DMS 273 (cell line): Measurements from ENCODE around the gene ASB18.

ENCODE experiments used
- DNase-seq: peaks from one replicate; lab custom pipeline; 2025; ENCODE audit not compliant: unreplicated experiment; lab: John Stamatoyannopoulos, UW

The ASB18 gene

DNA sequence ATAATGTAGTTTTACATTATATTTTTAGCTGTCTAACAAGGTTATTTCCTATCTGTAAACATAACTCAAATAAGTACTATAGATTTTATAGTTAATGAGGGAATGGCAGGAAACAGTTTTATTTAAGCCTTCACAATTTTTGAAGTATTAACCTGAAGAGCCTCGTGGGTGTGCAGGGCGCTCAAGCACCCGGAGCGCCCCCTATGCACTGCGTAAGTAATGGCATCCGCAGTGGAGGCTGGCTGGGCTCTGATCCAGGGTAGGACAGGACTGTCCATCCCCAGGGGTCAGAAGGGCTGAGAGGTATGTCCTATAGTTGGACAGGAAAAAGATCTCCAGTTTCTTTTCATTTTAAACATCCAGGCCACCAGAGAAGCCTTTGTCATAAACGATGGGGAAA is 87.8 kb downstream of the ASB18 start:
- DNase-seq = peak; percentile 49

DNA sequence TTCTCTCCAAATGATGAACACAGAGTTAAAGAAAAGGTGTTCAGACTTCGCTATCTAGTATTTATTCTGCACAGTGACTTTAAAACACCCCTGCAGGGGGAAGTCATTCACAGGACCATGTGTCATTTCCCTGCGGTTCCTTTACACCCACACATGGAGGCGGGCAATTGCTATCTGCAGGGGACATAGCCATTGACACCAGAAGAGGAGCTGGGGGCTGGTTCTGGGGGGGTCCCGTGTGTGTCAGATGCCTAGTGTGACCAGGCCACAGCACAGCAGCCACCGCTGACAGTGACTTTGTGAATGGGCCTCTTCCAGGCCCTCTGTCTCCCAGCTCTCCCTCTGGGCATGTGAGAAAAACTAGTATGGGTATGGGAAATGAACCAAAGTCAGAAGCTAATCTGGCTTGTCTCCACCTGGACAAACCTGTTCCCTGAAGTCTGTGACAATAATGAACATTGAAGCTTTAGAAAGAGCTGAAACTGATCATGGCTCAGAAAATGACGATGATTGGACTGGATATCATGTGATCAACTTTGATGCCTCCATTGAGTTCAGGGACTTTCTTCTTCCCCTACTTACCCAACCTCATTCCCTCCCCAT is 88.6 kb downstream of the ASB18 start:
- DNase-seq = no peak

DNA sequence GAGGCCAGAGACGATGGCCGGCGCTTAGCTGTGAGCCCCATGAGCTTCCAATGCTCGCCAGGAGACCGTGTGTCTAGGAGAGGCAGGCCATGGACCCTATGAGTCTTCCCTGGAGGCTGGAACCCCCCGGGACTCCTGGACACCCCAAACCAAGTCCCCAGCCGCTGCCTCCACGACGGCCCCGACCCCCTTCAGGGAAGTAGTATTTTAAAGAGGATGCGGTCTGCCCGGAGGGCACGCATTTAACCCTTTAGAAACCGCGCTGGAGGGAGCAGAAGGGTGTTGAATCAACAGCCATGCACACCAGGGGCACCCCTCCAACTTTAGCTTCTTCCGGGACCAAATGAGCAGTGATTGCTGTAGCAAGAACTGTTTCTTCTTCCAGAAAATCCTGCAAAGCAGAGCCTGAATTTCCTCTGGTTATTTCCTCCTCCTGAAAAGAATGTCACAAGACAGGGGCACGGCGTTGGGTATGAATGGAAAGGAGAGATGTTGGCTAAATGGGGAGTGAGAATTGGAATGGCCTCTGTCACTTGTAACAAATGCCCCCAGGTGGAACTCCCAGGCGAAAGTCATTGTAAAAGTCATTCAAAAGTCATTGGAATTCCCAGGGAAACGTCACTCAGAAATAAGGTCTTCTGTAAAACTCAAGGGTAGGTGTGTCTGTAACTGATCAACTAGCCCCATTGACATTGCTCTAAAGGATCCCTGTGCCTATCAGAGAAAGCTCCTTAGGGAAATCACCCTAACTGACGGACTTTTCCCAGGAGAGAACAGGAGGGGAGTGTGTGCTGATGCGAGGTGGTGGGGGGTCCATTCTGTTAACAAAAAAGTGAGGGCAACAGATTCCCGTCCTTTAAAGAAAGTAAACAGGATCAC is 90.2 kb downstream of the ASB18 start:
- no peak for DNase-seq

DNA sequence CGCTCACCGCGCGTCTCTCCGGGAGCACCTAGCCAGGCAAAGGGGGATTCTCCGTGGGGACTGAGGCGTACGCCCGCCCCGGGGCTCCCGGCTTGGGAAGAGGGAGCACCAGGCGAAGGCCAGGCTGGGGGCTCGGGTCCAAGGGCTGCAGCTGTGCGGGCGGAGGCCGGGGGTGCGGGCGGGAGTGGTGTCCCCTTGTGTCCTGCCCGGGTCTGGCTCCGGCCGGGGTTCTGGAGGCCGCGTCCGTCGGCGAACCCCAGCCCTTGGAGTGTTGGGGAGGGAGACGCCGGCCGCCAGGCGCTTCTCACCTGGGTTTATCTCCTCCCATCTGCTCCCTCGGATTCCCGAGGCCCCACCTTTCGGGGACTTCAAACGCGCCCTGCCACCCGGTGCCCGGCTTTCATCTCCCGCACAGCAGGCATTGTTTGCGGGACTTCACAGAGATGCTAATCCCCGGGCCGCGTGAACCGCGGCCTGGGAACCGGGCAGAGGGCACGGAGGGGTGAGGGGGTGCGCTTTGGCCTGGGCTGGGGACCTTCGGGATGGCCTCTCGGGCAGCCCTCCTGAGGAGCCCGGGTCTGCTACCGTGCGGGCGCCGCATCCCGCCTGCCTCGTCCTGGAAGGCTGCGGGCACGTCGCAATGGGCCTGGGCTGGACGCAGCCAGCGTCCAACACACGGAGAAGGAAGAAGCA is 91.0 kb downstream of the ASB18 start:
- DNase-seq = no peak

DNA sequence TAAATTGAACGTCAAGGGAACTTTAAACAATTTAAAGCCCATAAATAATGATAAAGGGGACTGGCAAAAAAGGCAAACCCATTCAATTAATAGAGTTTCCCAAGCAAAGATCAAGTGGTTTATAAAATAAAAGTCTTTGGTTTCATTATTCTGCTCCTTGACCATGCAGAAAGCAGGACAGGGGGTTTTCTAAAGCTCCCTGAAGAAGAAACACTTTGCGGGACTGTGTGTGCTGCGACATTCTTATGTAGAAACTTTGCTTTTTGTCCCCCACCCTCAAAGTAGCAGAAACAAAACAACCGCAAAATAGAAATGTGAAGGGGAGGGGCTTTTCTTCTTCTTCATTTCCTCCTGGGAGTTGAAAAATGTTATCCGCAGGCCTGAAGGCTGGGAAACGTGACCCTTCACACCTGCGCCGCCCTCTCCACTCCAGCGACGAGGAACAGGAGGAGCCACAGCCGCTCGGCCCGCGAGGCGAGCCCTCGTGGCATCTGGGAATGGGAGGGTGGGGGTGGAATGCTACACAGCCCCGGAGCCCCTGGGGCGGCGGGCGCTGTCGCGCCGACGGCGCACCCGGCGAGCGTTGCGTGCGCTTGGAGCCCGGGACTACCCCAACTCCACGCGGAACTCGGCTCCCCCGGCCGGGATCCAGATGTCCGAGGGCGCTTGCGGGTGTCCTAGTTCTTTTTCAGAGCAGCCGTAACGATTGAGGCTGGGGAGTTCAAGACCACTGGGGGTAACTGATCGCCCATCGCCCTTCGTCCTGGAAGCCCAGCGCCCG is 91.8 kb downstream of the ASB18 start:
- DNase-seq = peak; percentile 32

DNA sequence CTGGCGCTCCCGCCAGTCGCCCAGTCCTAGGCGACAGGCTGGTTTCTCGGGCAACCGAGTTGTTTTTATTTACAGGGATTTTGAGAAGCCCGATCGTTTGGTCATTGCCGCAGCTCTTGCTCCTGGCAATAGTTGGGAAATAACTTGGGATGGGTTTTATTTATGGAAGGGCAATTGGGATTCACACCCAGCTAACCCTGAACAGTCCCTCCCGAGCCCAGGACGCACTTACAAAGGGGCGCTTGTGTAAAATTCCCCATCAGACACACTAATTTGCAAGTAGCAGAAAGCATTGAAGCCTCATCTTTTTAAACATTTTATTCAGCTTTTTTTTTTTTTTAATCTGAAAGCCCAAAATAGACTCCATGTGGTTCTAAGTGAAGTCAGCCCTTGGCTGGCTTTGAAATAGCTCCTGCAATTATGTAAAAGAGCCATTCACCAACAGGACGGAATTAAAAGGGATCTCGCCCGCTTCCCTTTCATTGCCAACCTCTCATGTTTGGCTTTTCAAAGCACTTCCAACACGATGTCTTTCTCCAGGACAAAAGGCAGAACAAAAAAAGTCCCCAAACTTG is 92.4 kb downstream of the ASB18 start:
- DNase-seq = peak; percentile 64

DNA sequence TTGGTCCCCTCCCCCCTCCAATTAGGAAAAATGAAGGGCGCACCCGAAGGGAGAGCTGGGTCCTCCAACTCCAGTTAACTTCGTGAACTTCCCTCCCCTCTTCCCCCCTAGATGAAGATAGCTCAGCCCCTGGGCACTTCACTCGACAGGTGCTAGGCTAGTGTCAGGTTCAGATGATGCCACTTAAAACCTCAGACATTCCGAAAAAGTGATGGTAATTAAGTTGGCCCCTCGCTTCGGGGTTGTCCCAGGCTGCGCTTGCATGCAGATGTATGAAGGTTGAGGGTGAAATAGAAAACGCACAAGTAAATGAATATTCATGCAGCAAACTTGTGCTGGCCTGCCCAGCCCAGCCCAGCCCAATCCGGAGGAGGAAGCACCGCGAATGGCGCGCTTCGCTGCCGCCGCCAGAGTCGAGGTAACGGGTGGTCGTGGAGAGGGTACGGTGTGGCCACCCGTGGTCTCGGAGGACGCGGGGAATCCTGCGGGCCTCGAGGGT is 93.0 kb downstream of the ASB18 start:
- peak; percentile 85 for DNase-seq

DNA sequence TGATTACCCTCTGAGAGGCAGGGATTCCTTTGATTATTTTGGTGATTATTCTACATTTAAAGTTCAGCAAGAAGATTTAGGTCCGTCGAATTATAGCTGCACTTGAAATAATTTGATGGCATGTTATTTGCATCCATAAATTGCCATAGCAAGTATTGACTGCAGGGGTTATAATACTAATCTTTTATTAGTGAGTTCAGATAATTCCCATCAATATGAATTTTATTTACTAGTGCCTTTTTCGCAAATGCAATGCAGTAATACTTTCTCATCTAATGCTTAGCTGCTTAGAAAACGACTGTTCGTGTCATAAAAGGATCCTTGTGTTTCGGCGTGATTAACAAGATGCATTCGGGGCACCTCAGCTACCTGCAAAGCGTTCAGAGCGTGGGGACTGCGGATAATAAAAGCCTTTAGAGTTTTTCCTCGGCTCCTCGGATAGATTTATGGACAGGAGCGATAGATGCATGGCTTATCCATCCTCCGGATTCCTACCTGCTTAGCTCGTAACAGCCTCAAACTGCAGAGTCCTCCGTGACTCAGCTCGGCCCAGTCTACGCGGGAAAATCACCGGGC is 93.5 kb downstream of the ASB18 start:
- no peak for DNase-seq

DNA sequence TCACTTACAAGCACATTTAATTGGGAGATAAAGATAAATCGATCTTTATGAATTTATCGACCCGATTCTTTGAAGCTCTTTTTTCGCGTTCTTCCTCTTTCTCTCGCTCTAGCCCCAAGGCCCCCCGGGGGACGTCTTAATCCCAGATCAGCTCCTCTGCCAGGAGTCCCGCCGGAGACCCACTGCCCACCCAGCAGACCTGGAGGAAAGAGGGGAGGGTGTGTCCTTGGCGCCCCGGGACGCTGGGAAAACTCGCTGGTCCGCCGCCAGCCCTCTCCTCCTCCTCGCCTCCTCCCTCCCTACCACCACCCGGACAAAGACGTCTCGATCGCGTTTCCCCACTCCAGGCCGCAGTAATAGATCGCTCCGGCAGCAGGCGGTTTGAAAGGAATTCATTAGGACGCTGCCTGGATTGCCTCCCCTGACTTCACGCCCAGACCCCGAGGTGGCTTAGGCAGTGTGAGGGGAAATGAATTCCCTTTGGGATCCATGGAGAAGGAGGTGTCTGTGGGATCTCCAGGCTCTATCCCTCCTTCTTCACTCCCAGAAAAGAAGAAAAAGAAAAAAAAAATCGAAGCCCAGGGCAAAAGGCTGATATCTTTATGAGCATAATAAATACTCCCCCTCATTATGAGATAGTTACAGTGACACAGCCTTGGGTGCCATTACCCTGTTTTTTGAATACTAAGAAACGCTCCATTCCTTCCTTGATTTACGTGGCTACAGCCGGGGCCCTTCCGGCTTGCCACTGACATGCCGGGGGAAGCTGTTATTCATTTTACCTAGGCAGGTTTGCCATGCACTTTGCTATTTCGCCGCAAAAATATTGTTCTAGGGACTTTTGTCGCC is 94.2 kb downstream of the ASB18 start:
- no peak for DNase-seq

DNA sequence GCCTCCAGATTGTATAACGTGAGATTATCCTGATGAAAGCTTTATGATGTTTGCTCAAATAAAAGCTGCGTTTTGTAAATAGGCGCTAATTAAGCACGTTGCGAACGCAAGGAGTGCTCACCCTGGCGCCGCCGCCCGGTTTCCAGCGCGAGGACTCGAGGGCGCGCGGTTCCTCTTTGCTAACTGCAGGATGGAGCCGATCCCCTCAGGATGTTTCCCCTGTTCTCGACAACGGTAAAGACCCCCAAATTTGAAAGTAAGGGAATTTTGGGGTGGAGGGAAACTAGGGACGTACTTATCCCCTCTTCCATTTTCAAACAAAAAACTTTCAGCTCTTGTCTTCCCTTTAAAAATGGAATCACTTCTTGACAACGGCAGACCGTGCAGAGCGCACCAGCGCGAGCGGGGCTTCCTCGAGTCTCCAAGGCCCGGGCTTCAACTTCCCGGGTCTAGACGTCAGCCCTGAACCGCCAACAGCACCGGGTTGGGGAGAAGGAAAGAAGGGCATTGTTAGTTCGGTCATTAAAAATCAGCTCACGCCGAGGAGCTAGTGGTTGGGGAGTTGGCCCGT is 95.0 kb downstream of the ASB18 start:
- DNase-seq = no peak

DNA sequence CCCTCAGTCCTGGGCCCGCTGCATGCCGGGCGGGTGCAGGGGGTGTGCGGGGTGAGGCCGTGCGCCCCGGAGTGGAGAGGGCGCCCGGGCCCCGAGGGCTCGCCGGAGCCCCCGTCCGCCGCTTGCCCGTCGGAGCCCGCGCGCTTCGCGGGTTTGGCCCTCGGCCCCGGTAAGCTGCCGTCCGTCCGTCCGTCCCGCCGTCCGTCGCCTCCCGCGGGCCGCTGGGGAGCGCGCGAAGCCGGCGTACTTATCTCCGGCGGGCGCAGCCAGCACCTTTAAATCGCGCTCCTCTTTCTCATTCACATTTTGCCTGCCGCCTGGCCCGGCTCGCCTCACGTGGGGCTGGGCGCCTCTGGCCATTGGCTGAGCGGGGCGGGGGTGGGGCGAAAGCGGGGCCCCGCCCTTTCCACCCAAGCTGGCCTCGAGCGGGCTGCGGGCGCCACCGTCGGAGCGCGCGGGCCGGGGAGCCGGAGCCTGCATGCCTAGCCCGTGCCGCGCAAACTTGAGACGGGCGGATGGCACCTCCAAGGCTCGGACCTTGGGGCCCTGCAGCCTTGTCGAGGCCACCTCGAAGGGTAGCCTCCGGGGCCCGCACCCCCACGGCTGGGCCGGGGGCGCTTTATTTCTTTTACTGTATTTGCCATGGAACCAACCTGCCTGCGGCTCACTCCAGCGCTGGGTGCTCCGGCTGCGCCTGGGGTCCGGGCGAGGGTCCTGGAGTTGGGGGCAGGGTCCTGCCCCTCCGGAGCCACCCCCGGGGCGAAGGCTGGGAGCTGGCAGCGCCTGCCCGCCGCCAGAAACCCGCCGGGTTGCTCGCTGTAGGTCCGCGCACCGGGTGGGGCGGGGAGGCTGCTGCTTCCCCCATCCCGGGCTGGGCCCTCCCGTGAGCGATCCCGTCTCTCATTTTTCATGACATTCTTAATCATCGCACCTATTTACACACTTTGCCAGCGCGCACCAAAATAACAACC is 95.8 kb downstream of the ASB18 start, which contains the start of gene GBX2:
Gene GBX2 (minus strand): TSS at position 277 of the 971 bp plus-strand sequence. CDS start 415 bp downstream, outside the sequence.
- DNase-seq = peak; percentile 96

DNA sequence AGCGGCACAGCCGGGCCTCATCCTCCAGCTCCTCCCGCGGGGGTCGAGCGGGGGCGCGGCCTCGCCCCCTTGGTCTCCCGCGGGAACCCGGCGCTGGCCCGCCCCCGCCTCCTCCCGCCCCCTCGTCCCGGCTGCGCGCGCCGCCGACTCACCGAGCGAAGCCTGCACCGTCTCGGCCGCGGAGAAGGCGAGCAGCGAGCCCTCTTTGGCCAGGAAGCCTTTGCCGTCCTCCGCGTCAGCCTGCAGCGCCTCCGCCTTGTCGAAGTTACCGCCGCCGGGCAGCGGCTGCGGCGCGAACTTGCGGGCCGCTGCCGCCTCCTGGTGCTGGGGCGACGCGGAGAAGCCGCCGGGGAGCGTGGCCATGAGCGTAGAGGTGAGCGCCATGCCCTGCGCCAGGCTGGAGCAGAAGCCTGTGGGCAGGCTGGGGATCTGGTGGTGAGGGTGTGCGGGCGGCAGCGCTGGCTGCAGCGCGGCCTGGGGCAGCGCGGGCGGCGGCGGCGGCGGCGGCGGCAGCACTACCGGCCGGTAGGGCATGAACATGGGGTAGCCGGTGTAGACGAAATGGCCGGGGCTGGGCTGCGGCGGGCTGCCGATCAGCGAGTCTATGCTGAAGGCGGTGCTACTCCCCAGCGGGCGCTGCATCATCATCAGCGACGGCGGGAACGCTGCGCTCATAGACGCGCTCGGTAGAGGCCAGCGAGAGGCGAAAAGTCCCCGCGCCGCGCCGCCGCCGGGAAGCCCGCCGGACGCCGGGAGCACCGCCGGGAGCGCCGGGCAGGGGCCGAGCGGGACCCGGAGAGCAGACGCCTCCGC is 96.7 kb downstream of the ASB18 start:
- DNase-seq = peak; percentile 84

DNA sequence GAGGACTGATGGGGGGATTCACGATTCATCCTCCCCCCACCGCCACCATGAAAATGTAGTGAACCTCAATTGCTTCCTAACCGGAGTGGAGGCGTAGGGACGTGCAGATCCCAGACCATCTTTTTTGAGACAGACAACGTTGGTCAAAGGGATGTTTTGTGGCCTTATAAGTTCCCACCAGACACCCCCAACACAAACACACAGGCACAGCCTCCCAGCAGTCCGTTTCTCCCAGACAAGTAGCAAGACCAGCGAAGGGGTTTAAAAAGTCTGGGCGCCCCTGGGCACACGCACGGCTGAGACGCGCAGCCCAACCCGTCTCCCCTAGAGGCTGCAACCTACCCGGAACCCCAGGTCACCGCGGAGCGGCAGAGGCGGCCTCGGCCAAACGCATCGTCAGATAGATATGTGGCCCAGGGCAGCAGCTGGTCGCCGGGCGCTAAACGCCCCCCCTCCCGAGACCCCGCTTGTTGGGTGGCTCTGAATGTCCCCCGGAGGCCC is 97.4 kb downstream of the ASB18 start:
- DNase-seq = no peak

DNA sequence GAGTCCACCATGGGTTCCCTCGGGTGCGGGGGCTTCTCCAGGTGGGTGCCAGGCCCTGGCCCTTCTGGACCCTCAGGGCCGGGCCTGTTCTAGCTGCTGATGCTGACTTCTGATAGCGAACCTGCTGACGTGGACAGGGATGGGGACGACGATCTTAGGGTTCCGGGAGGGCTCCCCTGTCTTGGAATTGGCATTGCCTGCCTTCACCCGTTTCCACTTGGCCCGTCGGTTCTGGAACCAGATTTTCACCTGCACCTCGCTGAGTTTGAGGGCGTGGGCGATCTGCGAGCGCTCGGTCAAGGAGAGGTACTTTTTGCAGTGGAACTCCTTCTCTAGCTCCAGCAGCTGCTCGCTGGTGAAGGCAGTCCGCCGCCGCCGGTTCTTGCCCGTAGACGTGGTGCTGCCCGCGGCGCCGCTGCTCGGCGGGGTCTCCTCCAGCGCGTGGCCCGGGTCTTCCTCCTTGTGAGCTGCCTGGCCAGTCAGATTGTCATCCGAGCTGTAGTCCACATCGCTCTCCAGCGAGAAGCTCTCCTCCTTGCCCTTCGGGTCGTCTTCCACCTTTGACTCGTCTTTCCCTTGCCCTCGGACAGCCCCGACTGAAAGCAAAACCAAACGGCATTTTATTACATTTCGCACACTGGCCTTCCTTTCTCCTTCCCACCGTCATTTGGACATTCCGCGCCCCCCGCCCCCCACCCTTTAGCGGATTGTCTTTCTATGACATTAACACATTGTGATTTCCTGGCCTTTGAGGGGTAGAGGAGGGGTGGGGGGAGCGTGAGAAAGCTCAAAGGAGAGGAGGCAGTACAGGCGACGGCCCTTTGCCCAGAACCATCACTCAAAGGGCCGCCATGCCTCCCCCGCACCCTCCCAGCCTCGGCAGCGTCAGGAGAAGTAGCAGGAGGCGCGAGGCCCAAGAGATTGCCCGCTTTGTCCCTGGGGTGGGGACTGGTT is 98.1 kb downstream of the ASB18 start:
- no peak for DNase-seq
